ENCODE results near the gene RNF224.
"Not testable (repeated sequence)": the region's sequence is repeated elsewhere in the genome, so short reads cannot be mapped to it uniquely, and the experiment has no call there.

The RNF224 gene

GRCh38 chr9:137239541-137240200 lies 12.4 kb downstream of the RNF224 start:
- H3K36me3 ChIP-seq (ENCODE audit: insufficient read depth, low read length), result peaks cover 26% of the 10 kb centered on the region
- peak overlapping the region; percentile 82 for H3K4me3 ChIP-seq (ENCODE audit: low read length)
- H3K9me3 ChIP-seq (replicated peaks; ENCODE audit: low read length); H3K27me3 ChIP-seq (ENCODE audit: control insufficient read depth, insufficient read depth, low read length): not testable (repeated sequence)
- H3K4me1 ChIP-seq (ENCODE audit: control insufficient read depth, insufficient read depth, low read length), result peaks cover 40% of the 10 kb centered on the region
- peak overlapping the region; percentile 89 for H3K9ac ChIP-seq (ENCODE audit: low read depth, low read length)
- peak overlapping the region; percentile 96 for H3K4me2 ChIP-seq (ENCODE audit: low read length)

DNA sequence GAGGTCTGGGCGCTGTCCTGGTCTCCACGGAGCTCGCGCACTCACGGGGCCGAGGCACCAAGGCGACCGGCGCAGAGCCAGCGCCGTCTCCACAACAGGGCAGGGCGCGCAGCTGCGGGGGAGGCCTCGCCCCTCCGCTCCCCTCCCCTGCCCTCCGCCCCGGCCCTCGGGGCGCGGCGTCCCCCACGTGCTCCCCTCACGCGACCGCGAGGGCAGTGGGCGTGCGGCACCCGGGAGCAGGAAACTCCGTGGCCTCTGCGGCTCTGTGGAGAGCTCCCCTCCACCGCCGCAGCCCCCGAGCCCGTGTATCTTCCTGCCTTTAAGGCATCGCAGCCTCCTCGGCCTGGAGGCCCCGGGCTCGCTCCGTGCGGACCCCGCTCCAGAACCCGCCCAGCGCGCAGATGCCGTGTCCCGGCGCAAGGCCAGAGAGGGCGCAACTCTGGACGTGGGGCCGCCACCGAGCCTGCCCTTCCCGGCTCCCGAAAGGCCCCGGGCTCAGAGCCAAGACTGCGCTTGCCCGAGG lies 13.1 kb downstream of the RNF224 start:
- peak overlapping the region; percentile 82 for H3K4me3 ChIP-seq (ENCODE audit: low read length)
- H3K27me3 ChIP-seq (ENCODE audit: control insufficient read depth, insufficient read depth, low read length), result no peaks in the 10 kb centered on the region
- H3K9ac ChIP-seq (ENCODE audit: low read depth, low read length), result peak overlapping the region; percentile 89
- H3K4me1 ChIP-seq (ENCODE audit: control insufficient read depth, insufficient read depth, low read length), result peaks cover 40% of the 10 kb centered on the region
- H3K36me3 ChIP-seq (ENCODE audit: insufficient read depth, low read length), result peaks cover 26% of the 10 kb centered on the region
- H3K9me3 ChIP-seq (replicated peaks; ENCODE audit: low read length), result no peaks in the 10 kb centered on the region
- peak overlapping the region; percentile 96 for H3K4me2 ChIP-seq (ENCODE audit: low read length)

DNA sequence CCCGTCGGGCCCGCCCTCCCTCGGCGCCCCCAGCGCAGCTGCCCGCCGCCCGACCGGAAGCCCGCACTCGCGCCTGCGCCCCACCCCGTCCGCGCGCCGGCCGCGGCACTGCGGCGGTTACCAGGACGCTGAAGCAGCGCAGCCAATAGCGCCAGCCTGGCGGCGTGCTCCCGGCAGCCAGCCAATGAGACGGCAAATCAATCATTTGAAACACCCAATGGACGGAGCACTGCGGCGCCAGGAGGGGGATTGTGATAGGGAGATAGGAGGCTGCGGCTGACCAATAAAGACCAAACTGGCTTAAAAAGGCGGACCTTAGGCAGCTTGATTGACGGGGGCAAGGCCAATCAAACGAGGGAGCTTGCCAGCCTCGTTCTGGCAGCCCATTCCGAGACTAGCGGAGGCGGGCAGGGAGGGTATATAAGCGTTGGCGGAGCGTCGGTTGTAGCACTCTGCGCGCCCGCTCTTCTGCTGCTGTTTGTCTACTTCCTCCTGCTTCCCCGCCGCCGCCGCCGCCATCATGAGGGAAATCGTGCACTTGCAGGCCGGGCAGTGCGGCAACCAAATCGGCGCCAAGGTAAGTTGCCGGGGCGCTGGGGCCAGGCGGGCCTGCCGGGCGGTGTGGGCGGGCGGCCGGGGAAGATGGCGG lies 13.7 kb downstream of the RNF224 start, which contains the start of gene TUBB4B:
TSS of gene TUBB4B (plus strand) at position 447 of the 649 bp plus-strand sequence. CDS start at position 521, 74 bp downstream.
- peak within 1 kb of the TSS; percentile 96 for H3K4me3 ChIP-seq (ENCODE audit: low read length)

GRCh38 chr9:137241490-137242268 lies 14.4 kb downstream of the RNF224 start:
- Histone ChIP-seq H3K27me3 (ENCODE audit: control insufficient read depth, insufficient read depth, low read length) (no peaks in the 10 kb centered on the region), H3K36me3 (ENCODE audit: insufficient read depth, low read length) (peaks cover 26% of the 10 kb centered on the region), H3K4me3 (ENCODE audit: low read length) (peak overlapping the region; percentile 96), H3K4me2 (ENCODE audit: low read length) (peak overlapping the region; percentile 100), H3K9ac (ENCODE audit: low read depth, low read length) (peak overlapping the region; percentile 86), H3K4me1 (ENCODE audit: control insufficient read depth, insufficient read depth, low read length) (peaks cover 34% of the 10 kb centered on the region), H3K9me3 (replicated peaks; ENCODE audit: low read length) (no peaks in the 10 kb centered on the region)

More for the DNA sequence above, 13.7 kb downstream of the RNF224 start, which contains the start of gene TUBB4B:
- Histone ChIP-seq H3K4me1 (ENCODE audit: control insufficient read depth, insufficient read depth, low read length) (peaks cover 39% of the 10 kb centered on the region), H3K9me3 (replicated peaks; ENCODE audit: low read length) (no peaks in the 10 kb centered on the region), H3K4me2 (ENCODE audit: low read length) (peak within 1 kb of the TSS; percentile 100), H3K27me3 (ENCODE audit: control insufficient read depth, insufficient read depth, low read length) (no peaks in the 10 kb centered on the region), H3K9ac (ENCODE audit: low read depth, low read length) (peak within 1 kb of the TSS; percentile 89), H3K36me3 (ENCODE audit: insufficient read depth, low read length) (peaks cover 26% of the 10 kb centered on the region)

- peak overlapping the region; percentile 96 for H3K4me3 ChIP-seq (ENCODE audit: low read length)
- H3K36me3 ChIP-seq (ENCODE audit: insufficient read depth, low read length), result peaks cover 26% of the 10 kb centered on the region
- H3K4me1 ChIP-seq (ENCODE audit: control insufficient read depth, insufficient read depth, low read length), result peaks cover 30% of the 10 kb centered on the region
- peak overlapping the region; percentile 100 for H3K4me2 ChIP-seq (ENCODE audit: low read length)
- no peaks in the 10 kb centered on the region for H3K9me3 ChIP-seq (replicated peaks; ENCODE audit: low read length)
- H3K27me3 ChIP-seq (ENCODE audit: control insufficient read depth, insufficient read depth, low read length), result no peaks in the 10 kb centered on the region
- peak overlapping the region; percentile 86 for H3K9ac ChIP-seq (ENCODE audit: low read depth, low read length)
Measured at GRCh38 chr9:137242269-137243203, 15.2 kb downstream of the RNF224 start.

DNA sequence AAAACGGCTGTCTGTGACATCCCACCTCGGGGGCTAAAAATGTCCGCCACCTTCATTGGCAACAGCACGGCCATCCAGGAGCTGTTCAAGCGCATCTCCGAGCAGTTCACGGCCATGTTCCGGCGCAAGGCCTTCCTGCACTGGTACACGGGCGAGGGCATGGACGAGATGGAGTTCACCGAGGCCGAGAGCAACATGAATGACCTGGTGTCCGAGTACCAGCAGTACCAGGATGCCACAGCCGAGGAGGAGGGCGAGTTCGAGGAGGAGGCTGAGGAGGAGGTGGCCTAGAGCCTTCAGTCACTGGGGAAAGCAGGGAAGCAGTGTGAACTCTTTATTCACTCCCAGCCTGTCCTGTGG lies 15.9 kb downstream of the RNF224 start:
- H3K9ac ChIP-seq (ENCODE audit: low read depth, low read length), result not testable (repeated sequence)
- Histone ChIP-seq H3K4me3 (ENCODE audit: low read length) (peak overlapping the region; percentile 96), H3K4me2 (ENCODE audit: low read length) (peak overlapping the region; percentile 100)

GRCh38 chr9:137243626-137244485 lies 16.6 kb downstream of the RNF224 start:
- Histone ChIP-seq H3K4me1 (ENCODE audit: control insufficient read depth, insufficient read depth, low read length) (peaks cover 21% of the 10 kb centered on the region), H3K27me3 (ENCODE audit: control insufficient read depth, insufficient read depth, low read length) (no peaks in the 10 kb centered on the region), H3K36me3 (ENCODE audit: insufficient read depth, low read length) (peaks cover 26% of the 10 kb centered on the region), H3K9me3 (replicated peaks; ENCODE audit: low read length) (no peaks in the 10 kb centered on the region), H3K4me2 (ENCODE audit: low read length) (peak overlapping the region; percentile 100), H3K4me3 (ENCODE audit: low read length) (no peak overlapping the region), H3K9ac (ENCODE audit: low read depth, low read length) (no peak overlapping the region)

More for the DNA sequence above, 15.9 kb downstream of the RNF224 start:
- not testable (repeated sequence) for H3K9me3 ChIP-seq (replicated peaks; ENCODE audit: low read length); H3K27me3 ChIP-seq (ENCODE audit: control insufficient read depth, insufficient read depth, low read length)
- H3K36me3 ChIP-seq (ENCODE audit: insufficient read depth, low read length), result peaks cover 26% of the 10 kb centered on the region
- H3K4me1 ChIP-seq (ENCODE audit: control insufficient read depth, insufficient read depth, low read length), result peaks cover 25% of the 10 kb centered on the region

- Histone ChIP-seq H3K4me2 (ENCODE audit: low read length) (peak overlapping the region; percentile 1), H3K9ac (ENCODE audit: low read depth, low read length) (no peak overlapping the region)
Measured at GRCh38 chr9:137244486-137245449, 17.5 kb downstream of the RNF224 start.

More at GRCh38 chr9:137244486-137245449, 17.5 kb downstream of the RNF224 start:
- Histone ChIP-seq H3K9me3 (replicated peaks; ENCODE audit: low read length) (no peaks in the 10 kb centered on the region), H3K36me3 (ENCODE audit: insufficient read depth, low read length) (peaks cover 26% of the 10 kb centered on the region), H3K4me1 (ENCODE audit: control insufficient read depth, insufficient read depth, low read length) (peaks cover 12% of the 10 kb centered on the region), H3K27me3 (ENCODE audit: control insufficient read depth, insufficient read depth, low read length) (no peaks in the 10 kb centered on the region), H3K4me3 (ENCODE audit: low read length) (no peak overlapping the region)

Measured in skeletal muscle satellite cell (primary cell).